Left colon (tissue), 2 donors: ENCODE results near the gene VPS33B. TPM values are rescaled to one million over a fixed set of nuclear protein-coding genes. Genes with fewer than 3 reads are reported as not detected.

Source experiments
- ATAC-seq: fragments of 200-7000 bp; cut with Tn5 transposase; one replicate; pipeline ENCODE4 v1.9.1; 2020; ENCODE audit warnings: mild to moderate bottlenecking, moderate library complexity
- DNase-seq, 2 donors: peaks; one replicate each; pipeline ENCODE4 v3.0.0-alpha.2; 2020
- intact Hi-C, 2 donors: fragments of 100-400 bp; cut with DNase I in 1 of 2; cut with micrococcal nuclease in 1 of 2; formaldehyde crosslinking; loops; one replicate each; pipeline versions ENCODE4 v1.11.2 to v1.14.0; 2022; cut with DNase I, micrococcal nuclease
- total RNA-seq, 2 donors: library from RNA; stranded (reverse); fragmentation: NEBNext Ultra II Directional; extraction: Animal tissue kit (Norgen Biotek cat#: 25700); gene quantifications; one replicate each; pipeline ENCODE4 v1.2.1, GENCODE V29; 2021
- donor health status: DM: no; HTN: no; CAD: no.
- donor health status: DM: yes; HTN: yes; CAD: no.

The VPS33B gene
- total RNA-seq, 2 donors from 2014 or later = 15.1 to 16.9 TPM

GRCh38 chr15:90989040-90989768 is 33.2 kb downstream of the VPS33B start:
- ATAC-seq (no peak), DNase-seq (no peak)
- intact Hi-C loops = no loop called here

GRCh38 chr15:90988296-90988695 is 34.1 kb downstream of the VPS33B start:
- intact Hi-C loops = no loop called here
- DNase-seq (no peak), ATAC-seq (peak; percentile 44)

GRCh38 chr15:90987561-90988141 is 34.7 kb downstream of the VPS33B start:
- intact Hi-C loops = no loop called here
- ATAC-seq (peak; percentile 46), DNase-seq (no peak)

- intact Hi-C loops = no loop called here
- DNase-seq = no peak
Measured at GRCh38 chr15:90986790-90987507, 35.4 kb downstream of the VPS33B start.

GRCh38 chr15:90982135-90982534 is 40.3 kb downstream of the VPS33B start:
- ATAC-seq (no peak), DNase-seq (no peak)
- intact Hi-C loops = no loop called here

More at GRCh38 chr15:90986790-90987507, 35.4 kb downstream of the VPS33B start:
- peak; percentile 50 for ATAC-seq

- intact Hi-C loops = no loop called here
- ATAC-seq = no peak
- no peak for DNase-seq
Measured at GRCh38 chr15:90981681-90982080, 40.7 kb downstream of the VPS33B start.

GRCh38 chr15:90979582-90979981 is 42.8 kb downstream of the VPS33B start:
- ATAC-seq = no peak

GRCh38 chr15:90974216-90974615 is 48.2 kb downstream of the VPS33B start:
- DNase-seq (no peak), ATAC-seq (no peak)
- intact Hi-C loops = no loop called here

More at GRCh38 chr15:90979582-90979981, 42.8 kb downstream of the VPS33B start:
- no peak for DNase-seq
- intact Hi-C loops = no loop called here

- DNase-seq (no peak), ATAC-seq (no peak)
- intact Hi-C loops = no loop called here
Measured at GRCh38 chr15:90972133-90972532, 50.3 kb downstream of the VPS33B start.

- intact Hi-C loops = no loop called here
- DNase-seq (no peak), ATAC-seq (no peak)
Measured at GRCh38 chr15:90970274-90970673, 52.1 kb downstream of the VPS33B start.

- DNase-seq = no peak
- ATAC-seq = no peak
- intact Hi-C loops = no loop called here
Measured at GRCh38 chr15:90968434-90968833, 54.0 kb downstream of the VPS33B start.

- intact Hi-C loops = no loop called here
- ATAC-seq (no peak), DNase-seq (no peak)
Measured at GRCh38 chr15:90967206-90967605, 55.2 kb downstream of the VPS33B start.

- ATAC-seq = no peak
- intact Hi-C loops = no loop called here
- no peak for DNase-seq
Measured at GRCh38 chr15:90966262-90966661, 56.1 kb downstream of the VPS33B start.

- intact Hi-C loops = no loop called here
- DNase-seq = no peak
- ATAC-seq = no peak
Measured at GRCh38 chr15:90962021-90962420, 60.4 kb downstream of the VPS33B start.

- DNase-seq (no peak), ATAC-seq (no peak)
- intact Hi-C loops = no loop called here
Measured at GRCh38 chr15:90960298-90961091, 61.9 kb downstream of the VPS33B start.

- intact Hi-C loops = loop anchor here in 1 of 2 donors (10.0 kb wide), 1 partner anchor 305 kb away; no protein-coding TSS in a partner anchor
- DNase-seq (peak in 1 of 2 donors; percentile 58), ATAC-seq (no peak)
Measured at GRCh38 chr15:90959894-90960293, 62.5 kb downstream of the VPS33B start.

- intact Hi-C loops = loop anchor here in 1 of 2 donors (10.0 kb wide), 1 partner anchor 306 kb away; no protein-coding TSS in a partner anchor
- ATAC-seq (no peak), DNase-seq (no peak)
Measured at GRCh38 chr15:90959028-90959595, 63.3 kb downstream of the VPS33B start.

GRCh38 chr15:90957791-90958190 is 64.6 kb downstream of the VPS33B start:
- intact Hi-C loops = loop anchor here in 1 of 2 donors (10.0 kb wide), 1 partner anchor 307 kb away; no protein-coding TSS in a partner anchor
- DNase-seq (no peak), ATAC-seq (no peak)
